Gastrocnemius medialis (tissue), 4 donors: ENCODE measurements around the gene GNPAT. TPM values are rescaled to one million over a fixed set of nuclear protein-coding genes. Genes with fewer than 3 reads are reported as not detected.

Source experiments
- ATAC-seq, 2 donors: fragments of 150-250 bp; one replicate each; pipeline ENCODE4 v1.9.1; 2016
- DNase-seq, 2 donors: peaks; one replicate each; pipeline ENCODE4 v3.0.0-alpha.2; 2019
- H3K27ac ChIP-seq, 4 donors: fragments of 200-600 bp; sonication (generic); 1 replicate in 1 of 4; 2 replicates in 3 of 4; pipeline ENCODE4 v1.5.1; 2016 to 2018; ENCODE audit warnings: mild to moderate bottlenecking in 2 of 4, moderate library complexity in 1 of 4
- H3K27me3 ChIP-seq, 3 donors: fragments of 200-600 bp; sonication (generic) in 2 of 3; 1 replicate in 1 of 3; 2 replicates in 2 of 3; pipeline versions ENCODE4 v1.5.1 to v1.6.0; 2016 to 2019; ENCODE audit warnings: mild to moderate bottlenecking in 1 of 3, moderate library complexity in 1 of 3
- H3K36me3 ChIP-seq, 2 donors: fragments of 200-600 bp; sonication (generic) in 1 of 2; one replicate each; pipeline ENCODE4 v1.5.1; 2017 to 2018
- H3K4me1 ChIP-seq, 2 donors: fragments of 200-600 bp; sonication (generic) in 1 of 2; one replicate each; pipeline ENCODE4 v1.5.1; 2016 to 2017; ENCODE audit warnings: mild to moderate bottlenecking in 2 of 2
- H3K4me3 ChIP-seq, 4 donors: fragments of 200-600 bp; sonication (generic) in 3 of 4; 1 replicate in 1 of 4; 2 replicates in 3 of 4; pipeline ENCODE4 v1.5.1; 2016 to 2019; ENCODE audit warnings: mild to moderate bottlenecking in 2 of 4
- H3K9me3 ChIP-seq, 3 donors: fragments of 200-600 bp; sonication (generic) in 2 of 3; 1 replicate in 1 of 3; 2 replicates in 2 of 3; pipeline ENCODE4 v1.5.1; 2016 to 2019
- POLR2A ChIP-seq, 2 donors: fragments of 450-650 bp; IDR thresholded peaks; one replicate each; pipeline ENCODE4 v1.6.1; 2017; ENCODE audit warnings: antibody characterized with exemption in 2 of 2, mild to moderate bottlenecking in 2 of 2, moderate library complexity in 2 of 2
- in situ Hi-C, 4 donors: fragments of 200-750 bp; cut with MboI; loops; one replicate each; pipeline versions ENCODE4 v1.15.0 to v1.8.0; 2017; ENCODE audit warnings: low sequenced_read_pairs in 4 of 4
- intact Hi-C: fragments of 100-400 bp; cut with DNase I; formaldehyde crosslinking; loops from one replicate; pipeline ENCODE4 v1.15.1; 2023; ENCODE audit warnings: low total_unique reads
- total RNA-seq, 4 donors: library from RNA; depleted of rRNA; stranded (reverse); fragments of >200 nt; gene quantifications; one replicate each; pipeline versions ENCODE4 v1.1.0 to v1.2.3, GENCODE V29; 2016
- TF ChIP-seq, protein P1 (sequence below), 5 experiments: fragments of 450-650 bp in 3 of 5; fragments of 200-600 bp in 2 of 5; sonication (generic) in 2 of 5; IDR thresholded peaks in 4 of 5; conservative IDR thresholded peaks in 1 of 5; 1 replicate in 4 of 5; 2 replicates in 1 of 5; pipeline ENCODE4 v1.5.1; 2016 to 2019; ENCODE audit warnings: antibody characterized with exemption in 5 of 5, mild to moderate bottlenecking in 3 of 5, moderate library complexity in 3 of 5

GNPAT gene
- total RNA-seq, 4 donors from 2014 or later = 95.1 to 128 (median 104) TPM

DNA sequence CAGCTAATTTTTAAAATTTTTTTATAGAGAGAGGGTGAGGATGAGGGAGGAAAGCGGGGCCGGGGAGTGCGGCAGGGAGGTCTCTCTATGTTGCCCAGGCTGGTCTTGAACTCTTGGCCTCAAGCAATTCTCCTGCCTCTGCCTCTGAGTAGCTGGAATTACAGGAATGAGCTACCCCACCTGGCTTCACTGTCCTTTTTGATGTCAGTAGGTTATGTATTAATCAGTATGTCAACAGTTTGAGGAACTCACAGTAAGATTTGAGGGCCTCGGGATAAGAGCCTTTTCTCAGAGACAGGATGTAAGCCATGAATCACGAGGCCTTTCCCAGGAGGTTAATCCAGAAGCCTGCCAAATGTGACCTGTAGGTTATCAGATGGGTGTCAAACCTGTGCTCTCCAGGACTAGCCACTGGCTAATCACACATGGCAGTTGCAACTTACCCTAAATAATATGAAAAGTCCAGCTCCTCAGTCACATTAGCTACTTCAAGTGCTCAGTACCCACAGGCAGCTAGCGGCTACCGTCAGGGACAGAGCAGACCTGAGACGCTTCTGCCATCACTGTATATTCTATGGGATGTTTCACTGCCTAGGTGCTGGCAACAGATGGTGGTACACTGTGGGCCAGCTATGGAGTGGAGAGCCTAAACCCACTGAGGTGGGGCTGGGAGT is 46.0 kb upstream of the GNPAT start:
- Histone ChIP-seq H3K36me3 (no peaks in the 10 kb centered on the region), H3K9me3 (no peaks in the 10 kb centered on the region), H3K27ac (no peak overlapping the region), H3K4me1 (peaks cover 7% of the 10 kb centered on the region in 2 donors), H3K4me3 (no peak overlapping the region), H3K27me3 (no peaks in the 10 kb centered on the region)
- DNase-seq = no peak
- in situ Hi-C loops = loop anchor here in 1 of 4 donors (25.0 kb wide), 1 partner anchor 408 kb away; no protein-coding TSS in a partner anchor
- intact Hi-C loops = no loop called here
- ATAC-seq = no peak
- TF ChIP-seq POLR2A (IDR thresholded peaks at IDR 0.05) = no peak
- TF ChIP-seq, protein P1, sequence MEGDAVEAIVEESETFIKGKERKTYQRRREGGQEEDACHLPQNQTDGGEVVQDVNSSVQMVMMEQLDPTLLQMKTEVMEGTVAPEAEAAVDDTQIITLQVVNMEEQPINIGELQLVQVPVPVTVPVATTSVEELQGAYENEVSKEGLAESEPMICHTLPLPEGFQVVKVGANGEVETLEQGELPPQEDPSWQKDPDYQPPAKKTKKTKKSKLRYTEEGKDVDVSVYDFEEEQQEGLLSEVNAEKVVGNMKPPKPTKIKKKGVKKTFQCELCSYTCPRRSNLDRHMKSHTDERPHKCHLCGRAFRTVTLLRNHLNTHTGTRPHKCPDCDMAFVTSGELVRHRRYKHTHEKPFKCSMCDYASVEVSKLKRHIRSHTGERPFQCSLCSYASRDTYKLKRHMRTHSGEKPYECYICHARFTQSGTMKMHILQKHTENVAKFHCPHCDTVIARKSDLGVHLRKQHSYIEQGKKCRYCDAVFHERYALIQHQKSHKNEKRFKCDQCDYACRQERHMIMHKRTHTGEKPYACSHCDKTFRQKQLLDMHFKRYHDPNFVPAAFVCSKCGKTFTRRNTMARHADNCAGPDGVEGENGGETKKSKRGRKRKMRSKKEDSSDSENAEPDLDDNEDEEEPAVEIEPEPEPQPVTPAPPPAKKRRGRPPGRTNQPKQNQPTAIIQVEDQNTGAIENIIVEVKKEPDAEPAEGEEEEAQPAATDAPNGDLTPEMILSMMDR (IDR thresholded peaks at IDR 0.05 in 4 of 5, conservative IDR thresholded peaks at IDR 0.05 in 1 of 5) = no peak

DNA sequence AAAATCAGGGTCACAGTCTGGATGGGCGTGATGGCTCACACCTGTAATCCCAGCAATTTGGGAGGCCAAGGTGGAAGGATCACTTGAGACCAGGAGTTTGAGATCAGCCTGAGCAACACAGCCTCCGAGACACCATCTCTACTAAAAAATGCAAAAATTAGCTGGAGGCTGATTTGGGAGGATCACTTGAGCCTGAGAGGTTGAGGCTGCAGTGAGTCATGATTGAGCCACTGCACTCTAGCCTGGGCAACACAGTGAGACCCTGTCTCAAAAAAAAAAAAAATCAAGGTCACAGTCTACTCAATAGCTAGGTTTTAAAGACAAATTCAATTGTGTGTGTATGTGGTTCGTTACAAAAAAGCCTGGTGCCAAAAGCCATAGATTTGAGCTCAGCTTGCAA is 44.7 kb upstream of the GNPAT start:
- Histone ChIP-seq H3K9me3 (no peaks in the 10 kb centered on the region), H3K27ac (no peak overlapping the region), H3K4me1 (peaks cover 7% of the 10 kb centered on the region in 2 donors), H3K27me3 (no peaks in the 10 kb centered on the region), H3K4me3 (no peak overlapping the region), H3K36me3 (no peaks in the 10 kb centered on the region)
- TF ChIP-seq POLR2A (IDR thresholded peaks at IDR 0.05) = no peak
- TF ChIP-seq, protein P1 (IDR thresholded peaks at IDR 0.05 in 4 of 5, conservative IDR thresholded peaks at IDR 0.05 in 1 of 5) = no peak
- ATAC-seq (no peak), DNase-seq (no peak)
- in situ Hi-C loops = loop anchor here in 1 of 4 donors (25.0 kb wide), 1 partner anchor 409 kb away; no protein-coding TSS in a partner anchor
- intact Hi-C loops = no loop called here

DNA sequence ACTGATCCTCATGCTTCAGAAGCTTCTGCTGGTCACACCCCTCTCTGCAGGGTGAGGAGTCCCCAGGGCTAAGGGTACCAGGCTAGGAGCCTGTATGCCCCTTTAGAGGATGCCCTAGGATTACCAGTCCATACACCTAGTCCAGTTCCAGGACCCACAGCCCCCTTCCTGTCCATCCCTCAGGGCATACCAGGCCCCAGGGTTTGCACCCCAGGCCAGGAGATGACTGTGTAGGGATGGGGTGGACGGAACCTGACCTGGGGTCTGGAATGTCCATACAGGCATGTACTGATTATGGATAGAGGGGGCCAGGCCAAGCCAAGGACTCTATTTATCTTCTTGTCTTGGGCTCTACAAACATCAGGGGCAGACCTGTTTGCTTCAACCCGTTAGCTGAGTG is 44.3 kb upstream of the GNPAT start:
- no peak for TF ChIP-seq POLR2A (IDR thresholded peaks at IDR 0.05)
- TF ChIP-seq, protein P1 (IDR thresholded peaks at IDR 0.05 in 4 of 5, conservative IDR thresholded peaks at IDR 0.05 in 1 of 5) = no peak
- peaks cover 7% of the 10 kb centered on the region in 2 donors for H3K4me1 ChIP-seq
- intact Hi-C loops (no loop called here), in situ Hi-C loops (loop anchor here in 1 of 4 donors (25.0 kb wide), 1 partner anchor 409 kb away; no protein-coding TSS in a partner anchor)
- no peak for DNase-seq
- H3K27ac ChIP-seq = no peak overlapping the region
- no peaks in the 10 kb centered on the region for H3K36me3 ChIP-seq
- H3K27me3 ChIP-seq = no peaks in the 10 kb centered on the region
- H3K9me3 ChIP-seq = no peaks in the 10 kb centered on the region
- no peak for ATAC-seq
- H3K4me3 ChIP-seq = no peak overlapping the region

DNA sequence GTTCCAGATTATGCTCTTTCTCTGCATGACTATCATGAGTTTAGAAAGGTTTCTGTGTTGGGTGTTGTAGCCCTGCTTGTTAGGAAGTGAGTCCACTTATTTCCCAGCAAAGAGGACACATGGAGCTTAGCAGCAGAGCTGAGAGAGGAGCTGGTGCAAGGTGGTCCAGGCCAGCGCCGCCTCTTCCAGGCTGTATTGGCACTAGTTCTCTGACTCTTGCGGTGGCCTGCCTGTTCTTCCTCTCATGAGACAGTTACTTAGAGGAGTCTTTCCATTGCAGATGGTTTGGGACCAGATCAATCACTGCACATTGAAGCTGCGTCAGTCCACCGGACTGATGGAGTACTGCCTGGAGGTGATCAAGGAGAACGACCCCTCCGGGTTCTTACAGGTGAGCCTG is 41.1 kb upstream of the GNPAT start:
- in situ Hi-C loops = loop anchor here (25.0 kb wide), 5 partner anchors 213 to 413 kb away; partner anchors contain the start of genes ARV1 (in 1 of the 4) and TTC13 (in 1 of the 4)
- H3K4me3 ChIP-seq = no peak overlapping the region
- H3K4me1 ChIP-seq = no peaks in the 10 kb centered on the region
- no peaks in the 10 kb centered on the region for H3K9me3 ChIP-seq
- H3K27me3 ChIP-seq = no peaks in the 10 kb centered on the region
- no peaks in the 10 kb centered on the region for H3K36me3 ChIP-seq
- DNase-seq (no peak), ATAC-seq (no peak)
- intact Hi-C loops = no loop called here
- H3K27ac ChIP-seq = no peak overlapping the region
- TF ChIP-seq, protein P1 (IDR thresholded peaks at IDR 0.05 in 4 of 5, conservative IDR thresholded peaks at IDR 0.05 in 1 of 5) = no peak
- no peak for TF ChIP-seq POLR2A (IDR thresholded peaks at IDR 0.05)
